ENCODE data around the gene SYNM.

DNA sequence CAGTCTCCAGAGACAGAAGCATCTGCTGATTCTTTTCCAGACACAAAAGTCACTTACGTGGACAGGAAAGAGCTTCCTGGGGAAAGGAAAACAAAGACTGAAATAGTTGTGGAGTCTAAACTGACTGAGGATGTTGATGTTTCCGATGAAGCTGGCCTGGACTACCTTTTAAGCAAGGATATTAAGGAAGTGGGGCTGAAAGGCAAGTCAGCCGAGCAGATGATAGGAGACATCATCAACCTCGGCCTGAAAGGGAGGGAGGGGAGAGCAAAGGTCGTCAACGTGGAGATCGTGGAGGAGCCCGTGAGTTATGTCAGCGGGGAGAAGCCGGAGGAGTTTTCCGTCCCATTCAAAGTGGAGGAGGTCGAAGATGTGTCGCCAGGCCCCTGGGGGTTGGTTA is 25.4 kb downstream of the SYNM start:
- TF ChIP-seq, protein P1, sequence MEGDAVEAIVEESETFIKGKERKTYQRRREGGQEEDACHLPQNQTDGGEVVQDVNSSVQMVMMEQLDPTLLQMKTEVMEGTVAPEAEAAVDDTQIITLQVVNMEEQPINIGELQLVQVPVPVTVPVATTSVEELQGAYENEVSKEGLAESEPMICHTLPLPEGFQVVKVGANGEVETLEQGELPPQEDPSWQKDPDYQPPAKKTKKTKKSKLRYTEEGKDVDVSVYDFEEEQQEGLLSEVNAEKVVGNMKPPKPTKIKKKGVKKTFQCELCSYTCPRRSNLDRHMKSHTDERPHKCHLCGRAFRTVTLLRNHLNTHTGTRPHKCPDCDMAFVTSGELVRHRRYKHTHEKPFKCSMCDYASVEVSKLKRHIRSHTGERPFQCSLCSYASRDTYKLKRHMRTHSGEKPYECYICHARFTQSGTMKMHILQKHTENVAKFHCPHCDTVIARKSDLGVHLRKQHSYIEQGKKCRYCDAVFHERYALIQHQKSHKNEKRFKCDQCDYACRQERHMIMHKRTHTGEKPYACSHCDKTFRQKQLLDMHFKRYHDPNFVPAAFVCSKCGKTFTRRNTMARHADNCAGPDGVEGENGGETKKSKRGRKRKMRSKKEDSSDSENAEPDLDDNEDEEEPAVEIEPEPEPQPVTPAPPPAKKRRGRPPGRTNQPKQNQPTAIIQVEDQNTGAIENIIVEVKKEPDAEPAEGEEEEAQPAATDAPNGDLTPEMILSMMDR (IDR thresholded peaks at IDR 0.05; ENCODE audit: low read length): no peak
- no peak for TF ChIP-seq EZH2phosphoT487 (IDR thresholded peaks at IDR 0.05; ENCODE audit: low read length)
